Keratinocyte (primary cell): Measurements from ENCODE around the gene UQCRHL. TPM values are rescaled to one million over a fixed set of nuclear protein-coding genes. Genes with fewer than 3 reads are reported as not detected.

Experiments used
- DNase-seq: peaks from one replicate; pipeline ENCODE4 v3.0.0-alpha.2; 2011; ENCODE audit warnings: low read depth, missing footprints, low spot score
- FAIRE-seq: peaks from 2 replicates; lab custom pipeline; 2011; peaks lifted over from hg19 to GRCh38; lab: Jason Lieb, UNC
- H2AFZ ChIP-seq: 2 replicates; pipeline ENCODE4 v1.6.0; 2012; ENCODE audit warnings: low read length, control low read depth, inconsistent platforms; ENCODE audit not compliant: control insufficient read depth
- H3K27ac ChIP-seq: 2 replicates; pipeline ENCODE4 v1.5.1; 2011; ENCODE audit warnings: low read length; ENCODE audit not compliant: control insufficient read depth, insufficient read depth
- H3K27me3 ChIP-seq: 3 replicates; pipeline ENCODE4 v1.6.0; 2011; ENCODE audit warnings: low read length; ENCODE audit not compliant: control insufficient read depth, insufficient read depth; ENCODE audit errors: extremely low read depth
- H3K36me3 ChIP-seq, 2 experiments: 2 replicates in 1 of 2; 3 replicates in 1 of 2; pipeline ENCODE4 v1.5.1; 2011; ENCODE audit warnings: low read length in 2 of 2, mild to moderate bottlenecking in 1 of 2; ENCODE audit not compliant: control insufficient read depth in 2 of 2, insufficient read depth in 2 of 2; ENCODE audit errors: extremely low read depth in 1 of 2
- H3K4me1 ChIP-seq: 3 replicates; pipeline ENCODE4 v1.5.1; 2011; ENCODE audit warnings: low read length; ENCODE audit not compliant: control insufficient read depth, insufficient read depth; ENCODE audit errors: extremely low read depth
- H3K4me2 ChIP-seq: 3 replicates; pipeline ENCODE4 v1.6.0; 2011; ENCODE audit warnings: low read depth, low read length; ENCODE audit not compliant: control insufficient read depth, insufficient read depth; ENCODE audit errors: extremely low read depth
- H3K4me3 ChIP-seq, 3 experiments: fragments of 200-600 bp in 1 of 3; sonication (generic) in 1 of 3; 2 replicates in 2 of 3; 3 replicates in 1 of 3; pipeline ENCODE4 v1.5.1; 2011 to 2016; ENCODE audit warnings: low read length in 3 of 3, mild to moderate bottlenecking in 3 of 3, control low read depth in 2 of 3, inconsistent platforms in 1 of 3, low read depth in 1 of 3, mixed read lengths in 1 of 3, mixed run types in 1 of 3, moderate library complexity in 1 of 3; ENCODE audit not compliant: control insufficient read depth in 2 of 3, insufficient read depth in 2 of 3; ENCODE audit errors: extremely low read depth in 1 of 3
- H3K79me2 ChIP-seq: 2 replicates; pipeline ENCODE4 v1.6.0; 2012; ENCODE audit warnings: low read length; ENCODE audit not compliant: control insufficient read depth, insufficient read depth
- H3K9ac ChIP-seq: 3 replicates; pipeline ENCODE4 v1.6.0; 2011; ENCODE audit warnings: low read length; ENCODE audit not compliant: control insufficient read depth, insufficient read depth; ENCODE audit errors: extremely low read depth
- H3K9me1 ChIP-seq: 3 replicates; pipeline ENCODE4 v1.6.0; 2011; ENCODE audit warnings: low read length; ENCODE audit not compliant: control insufficient read depth, insufficient read depth; ENCODE audit errors: extremely low read depth
- H3K9me3 ChIP-seq: 2 replicates; pipeline ENCODE4 v1.5.1; 2012; ENCODE audit warnings: low read depth, low read length; ENCODE audit not compliant: control insufficient read depth
- H4K20me1 ChIP-seq: 3 replicates; pipeline ENCODE4 v1.6.0; 2011; ENCODE audit warnings: low read length; ENCODE audit not compliant: control insufficient read depth, insufficient read depth; ENCODE audit errors: extremely low read depth
- CTCF ChIP-seq, 3 experiments: IDR thresholded peaks in 1 of 3; conservative IDR thresholded peaks in 1 of 3; optimal IDR thresholded peaks in 1 of 3; 2 replicates in 2 of 3; 3 replicates in 1 of 3; pipeline versions ENCODE3 to v1.5.1; 2011; ENCODE audit warnings: low read length in 3 of 3, mild to moderate bottlenecking in 3 of 3, moderate library complexity in 2 of 3, control low read depth in 1 of 3, inconsistent platforms in 1 of 3; ENCODE audit not compliant: insufficient read depth in 2 of 3; ENCODE audit errors: extremely low read depth in 1 of 3
- EZH2 ChIP-seq: IDR thresholded peaks from one replicate; pipeline ENCODE4 v1.6.1; 2012; ENCODE audit warnings: inconsistent platforms, mild to moderate bottlenecking, low read length, moderate library complexity
- dilution Hi-C: fragments of 300-500 bp; cut with MboI; formaldehyde crosslinking; loops from one replicate; pipeline ENCODE4 v1.7.0; 2020; ENCODE audit warnings: low sequenced_read_pairs; ENCODE audit not compliant: extremely low pct_ligation_motif_present
- polyA plus RNA-seq, 5 experiments: library from polyadenylated mRNA; depleted of rRNA in 3 of 5; stranded (reverse) in 3 of 5; stranded (forward) in 1 of 5; unstranded in 1 of 5; fragments of >200 nt; gene quantifications; 1 replicate in 1 of 5; 2 replicates in 3 of 5; 3 replicates in 1 of 5; pipeline versions ENCODE4 v1.2.1 to v1.2.3, GENCODE V29; 2011 to 2012; ENCODE audit warnings: missing spikeins in 2 of 5, low read depth in 1 of 5, low replicate concordance in 1 of 5

The UQCRHL gene
- polyA plus RNA-seq, 1 donor (not counting 4 experiments of a cell fraction or from before 2014, with no cell fraction given) = 14.0 TPM

GRCh38 chr1:15767941-15768340, 39.5 kb downstream of the UQCRHL start:
- H3K79me2 ChIP-seq = peaks cover 47% of the 10 kb centered on the region
- FAIRE-seq (no peak), DNase-seq (no peak)
- H3K9me1 ChIP-seq = no peaks in the 10 kb centered on the region
- no peaks in the 10 kb centered on the region for H4K20me1 ChIP-seq
- no peak overlapping the region for H3K4me3 ChIP-seq
- TF ChIP-seq EZH2 = no peak
- H3K4me2 ChIP-seq = no peak overlapping the region
- H2AFZ ChIP-seq = no peak overlapping the region
- H3K27me3 ChIP-seq = no peaks in the 10 kb centered on the region
- peaks cover 29% of the 10 kb centered on the region for H3K4me1 ChIP-seq
- no peak overlapping the region for H3K27ac ChIP-seq
- dilution Hi-C loops = no loop called here
- peaks cover 36 to 52% of the 10 kb centered on the region in 2 experiments for H3K36me3 ChIP-seq
- no peaks in the 10 kb centered on the region for H3K9me3 ChIP-seq
- no peak overlapping the region for H3K9ac ChIP-seq

DNA sequence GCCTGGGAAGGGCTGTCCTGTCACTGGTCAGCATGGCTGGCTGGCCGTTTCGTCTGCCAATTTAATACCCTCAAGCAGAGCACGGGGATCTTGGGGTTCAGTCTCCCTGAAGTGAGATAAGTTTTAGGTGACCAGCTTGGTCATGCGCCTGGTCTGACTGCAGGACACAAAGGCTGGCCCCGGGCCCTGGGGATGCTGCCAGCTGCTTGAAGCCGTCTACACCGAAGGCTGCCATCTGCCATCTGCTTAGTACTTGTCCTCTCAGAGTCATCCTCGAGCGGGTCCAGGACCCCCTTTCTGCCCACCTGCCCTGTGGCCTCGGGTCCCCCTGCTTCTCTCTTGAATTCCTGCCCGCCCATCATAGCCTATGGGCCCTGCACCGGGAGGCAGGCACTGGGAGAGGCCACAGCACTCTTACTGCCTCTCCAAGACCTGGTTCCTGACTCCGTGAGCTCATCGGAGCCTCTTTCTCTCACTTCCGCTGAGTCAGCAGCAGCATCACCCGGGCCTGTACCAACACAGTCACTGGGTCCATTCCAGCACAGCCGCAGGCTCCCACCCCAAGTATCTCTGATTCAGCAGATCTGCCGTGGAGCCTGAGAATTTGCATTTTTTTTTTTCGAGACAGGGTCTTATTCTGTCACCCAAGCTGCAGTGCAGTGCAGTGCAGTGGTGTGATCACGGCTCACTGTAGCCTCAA, 41.8 kb downstream of the UQCRHL start:
- Histone ChIP-seq H3K4me2 (peak overlapping the region; percentile 89), H3K4me1 (peaks cover 35% of the 10 kb centered on the region), H3K9ac (peak overlapping the region; percentile 70), H3K79me2 (peaks cover 66% of the 10 kb centered on the region), H3K27ac (peak overlapping the region; percentile 92), H2AFZ (peak overlapping the region; percentile 22), H3K9me3 (no peaks in the 10 kb centered on the region), H4K20me1 (no peaks in the 10 kb centered on the region), H3K4me3 (peak overlapping the region; percentile 35 to 54 (median 41)), H3K36me3 (peaks cover 23 to 47% of the 10 kb centered on the region in 2 experiments), H3K9me1 (no peaks in the 10 kb centered on the region), H3K27me3 (no peaks in the 10 kb centered on the region)
- FAIRE-seq = peak; percentile 99
- TF ChIP-seq EZH2 (no peak), CTCF (optimal IDR thresholded peaks at IDR 0.05 in 1 of 3, IDR thresholded peaks at IDR 0.05 in 1 of 3, conservative IDR thresholded peaks at IDR 0.05 in 1 of 3; ENCODE audit: extremely low read depth in 1 of 3, insufficient read depth in 2 of 3, low read length in 3 of 3) (no peak)
- dilution Hi-C loops = no loop called here
- DNase-seq = peak; percentile 92
